ENCODE measurements around the gene NFATC1. TPM values are rescaled to one million over a fixed set of nuclear protein-coding genes. Genes with fewer than 3 reads are reported as not detected.

NFATC1 gene
- total and polyA plus RNA-seq, 5 experiments from 2014 or later = 12.7 to 51.0 (median 34.9) TPM

GRCh38 chr18:79533591-79533990 is 137.9 kb downstream of the NFATC1 start:
- H3K4me1 Mint-ChIP-seq = peaks cover under 1 to 11% (median 3%) of the 10 kb centered on the region in 4 donors
- no peak overlapping the region for H3K27ac Mint-ChIP-seq
- no peak for DNase-seq
- no peak for ATAC-seq
- POLR2A ChIA-PET = no interaction called here
- H3K36me3 Mint-ChIP-seq = peaks cover 10 to 16% (median 11%) of the 10 kb centered on the region in 3 donors
- peaks cover 0 to 18% (median 0%) of the 10 kb centered on the region in 5 donors for H3K27me3 Mint-ChIP-seq
- H3K9me3 Mint-ChIP-seq = peaks cover 0 to 5% (median 0%) of the 10 kb centered on the region in 9 donors
- no peak overlapping the region for H3K4me3 Mint-ChIP-seq

GRCh38 chr18:79534356-79534755 is 138.6 kb downstream of the NFATC1 start:
- POLR2A ChIA-PET = no interaction called here
- Mint-ChIP-seq H3K27ac (peak overlapping the region in 1 of 10 donors; percentile 41), H3K27me3 (peaks cover 0 to 18% (median 0%) of the 10 kb centered on the region in 5 donors), H3K4me1 (peaks cover 0 to 6% (median 2%) of the 10 kb centered on the region in 4 donors), H3K4me3 (no peak overlapping the region), H3K9me3 (peaks cover 0 to 5% (median 0%) of the 10 kb centered on the region in 9 donors), H3K36me3 (peaks cover 8 to 16% (median 10%) of the 10 kb centered on the region in 3 donors)
- ATAC-seq = no peak
- DNase-seq = peak in 1 of 10 donors; percentile 47

- Mint-ChIP-seq H3K4me1 (peaks cover 0 to 3% (median under 1%) of the 10 kb centered on the region in 4 donors), H3K9me3 (peaks cover 0 to 11% (median 0%) of the 10 kb centered on the region in 9 donors), H3K36me3 (peaks cover 0 to 21% (median 16%) of the 10 kb centered on the region in 3 donors), H3K27ac (no peak overlapping the region), H3K4me3 (no peak overlapping the region), H3K27me3 (peaks cover 0 to 12% (median 0%) of the 10 kb centered on the region in 5 donors)
- no peak for ATAC-seq
- POLR2A ChIA-PET = no interaction called here
- DNase-seq = no peak
Observed at GRCh38 chr18:79537758-79538157, 142.0 kb downstream of the NFATC1 start.

- H3K27me3 Mint-ChIP-seq = peaks cover 0 to 10% (median 0%) of the 10 kb centered on the region in 5 donors
- H3K27ac Mint-ChIP-seq = no peak overlapping the region
- POLR2A ChIA-PET = no interaction called here
- H3K36me3 Mint-ChIP-seq = peaks cover 0 to 21% (median 16%) of the 10 kb centered on the region in 3 donors
- no peak overlapping the region for H3K4me3 Mint-ChIP-seq
- DNase-seq (no peak), ATAC-seq (no peak)
- peaks cover 0 to 3% (median 0%) of the 10 kb centered on the region in 4 donors for H3K4me1 Mint-ChIP-seq
- peaks cover 0 to 14% (median 0%) of the 10 kb centered on the region in 9 donors for H3K9me3 Mint-ChIP-seq
Observed at GRCh38 chr18:79538635-79539034, 142.9 kb downstream of the NFATC1 start.

- Mint-ChIP-seq H3K36me3 (peaks cover 0 to 21% (median 16%) of the 10 kb centered on the region in 3 donors), H3K9me3 (peaks cover 0 to 14% (median 0%) of the 10 kb centered on the region in 9 donors), H3K27me3 (peaks cover 0 to 2% (median 0%) of the 10 kb centered on the region in 5 donors), H3K4me3 (no peak overlapping the region), H3K4me1 (peaks cover 0 to 3% (median 0%) of the 10 kb centered on the region in 4 donors), H3K27ac (no peak overlapping the region)
- ATAC-seq (no peak), DNase-seq (no peak)
- POLR2A ChIA-PET = no interaction called here
Observed at GRCh38 chr18:79540161-79540903, 144.6 kb downstream of the NFATC1 start.

- POLR2A ChIA-PET = no interaction called here
- H3K4me1 Mint-ChIP-seq = peaks cover 0 to 3% (median 0%) of the 10 kb centered on the region in 4 donors
- peaks cover 0 to 2% (median 0%) of the 10 kb centered on the region in 5 donors for H3K27me3 Mint-ChIP-seq
- no peak for DNase-seq
- peaks cover 0 to 14% (median 0%) of the 10 kb centered on the region in 9 donors for H3K9me3 Mint-ChIP-seq
- H3K27ac Mint-ChIP-seq = no peak overlapping the region
- H3K4me3 Mint-ChIP-seq = no peak overlapping the region
- no peak for ATAC-seq
- H3K36me3 Mint-ChIP-seq = peaks cover 0 to 21% (median 16%) of the 10 kb centered on the region in 3 donors
Observed at GRCh38 chr18:79540904-79541282, 145.2 kb downstream of the NFATC1 start.

- Mint-ChIP-seq H3K9me3 (peaks cover 0 to 14% (median 0%) of the 10 kb centered on the region in 9 donors), H3K27ac (no peak overlapping the region), H3K27me3 (peaks cover 0 to 2% (median 0%) of the 10 kb centered on the region in 5 donors), H3K36me3 (peaks cover 0 to 21% (median 16%) of the 10 kb centered on the region in 3 donors), H3K4me1 (peaks cover 0 to 3% (median 0%) of the 10 kb centered on the region in 4 donors), H3K4me3 (no peak overlapping the region)
- DNase-seq (no peak), ATAC-seq (no peak)
- POLR2A ChIA-PET = no interaction called here
Observed at GRCh38 chr18:79542213-79542612, 146.5 kb downstream of the NFATC1 start.

- Mint-ChIP-seq H3K9me3 (peaks cover 0 to 14% (median 0%) of the 10 kb centered on the region in 9 donors), H3K36me3 (peaks cover 0 to 15% (median 9%) of the 10 kb centered on the region in 3 donors), H3K4me1 (peaks cover 0 to 3% (median 0%) of the 10 kb centered on the region in 4 donors), H3K27ac (no peak overlapping the region), H3K27me3 (peaks cover 0 to 2% (median 0%) of the 10 kb centered on the region in 5 donors), H3K4me3 (no peak overlapping the region)
- ATAC-seq (no peak), DNase-seq (no peak)
- POLR2A ChIA-PET = no interaction called here
Observed at GRCh38 chr18:79542876-79543750, 147.4 kb downstream of the NFATC1 start.

- Mint-ChIP-seq H3K4me3 (no peak overlapping the region), H3K4me1 (peaks cover 0 to 3% (median 0%) of the 10 kb centered on the region in 4 donors), H3K27ac (no peak overlapping the region), H3K36me3 (peaks cover 0 to 7% (median 6%) of the 10 kb centered on the region in 3 donors), H3K9me3 (peaks cover 0 to 14% (median 0%) of the 10 kb centered on the region in 9 donors), H3K27me3 (peaks cover 0 to 2% (median 0%) of the 10 kb centered on the region in 5 donors)
- DNase-seq (no peak), ATAC-seq (no peak)
- POLR2A ChIA-PET = no interaction called here
Observed at GRCh38 chr18:79543861-79544385, 148.2 kb downstream of the NFATC1 start.

- no peak for ATAC-seq
- DNase-seq = no peak
- Mint-ChIP-seq H3K9me3 (peaks cover 0 to 14% (median 0%) of the 10 kb centered on the region in 9 donors), H3K36me3 (peaks cover 0 to 6% (median 5%) of the 10 kb centered on the region in 3 donors), H3K4me3 (no peak overlapping the region), H3K27ac (no peak overlapping the region), H3K4me1 (peaks cover 0 to 3% (median 0%) of the 10 kb centered on the region in 4 donors), H3K27me3 (peaks cover 0 to 2% (median 0%) of the 10 kb centered on the region in 5 donors)
- POLR2A ChIA-PET = no interaction called here
Observed at GRCh38 chr18:79544386-79544963, 148.7 kb downstream of the NFATC1 start.

- H3K9me3 Mint-ChIP-seq = peaks cover 0 to 14% (median 0%) of the 10 kb centered on the region in 9 donors
- peaks cover 0 to 3% (median 0%) of the 10 kb centered on the region in 4 donors for H3K4me1 Mint-ChIP-seq
- POLR2A ChIA-PET = no interaction called here
- ATAC-seq = no peak
- no peak for DNase-seq
- peaks cover 0 to 2% (median 0%) of the 10 kb centered on the region in 5 donors for H3K27me3 Mint-ChIP-seq
- H3K4me3 Mint-ChIP-seq = no peak overlapping the region
- no peak overlapping the region for H3K27ac Mint-ChIP-seq
- peaks cover 0 to 4% (median 0%) of the 10 kb centered on the region in 3 donors for H3K36me3 Mint-ChIP-seq
Observed at GRCh38 chr18:79545255-79545654, 149.5 kb downstream of the NFATC1 start.

- Mint-ChIP-seq H3K27ac (peak overlapping the region in 1 of 10 donors; percentile 55), H3K4me3 (no peak overlapping the region), H3K4me1 (peaks cover 0 to 3% (median 0%) of the 10 kb centered on the region in 4 donors), H3K9me3 (peaks cover 0 to 14% (median 0%) of the 10 kb centered on the region in 9 donors), H3K36me3 (no peaks in the 10 kb centered on the region), H3K27me3 (peaks cover 0 to 2% (median 0%) of the 10 kb centered on the region in 5 donors)
- ATAC-seq (no peak), DNase-seq (no peak)
- POLR2A ChIA-PET = no interaction called here
Observed at GRCh38 chr18:79545736-79546171, 150.0 kb downstream of the NFATC1 start.
